ENCODE results near the gene PDLIM1. TPM values are rescaled to one million over a fixed set of nuclear protein-coding genes. Genes with fewer than 3 reads are reported as not detected.
A peak's percentile ranks its signal among the peaks of the same experiment; 100 is the strongest.

PDLIM1 gene
- total and polyA plus RNA-seq, 2 of the 13 experiments (the other 11 are each of a cell fraction or from before 2014, with no cell fraction given) = 119 to 123 TPM

DNA sequence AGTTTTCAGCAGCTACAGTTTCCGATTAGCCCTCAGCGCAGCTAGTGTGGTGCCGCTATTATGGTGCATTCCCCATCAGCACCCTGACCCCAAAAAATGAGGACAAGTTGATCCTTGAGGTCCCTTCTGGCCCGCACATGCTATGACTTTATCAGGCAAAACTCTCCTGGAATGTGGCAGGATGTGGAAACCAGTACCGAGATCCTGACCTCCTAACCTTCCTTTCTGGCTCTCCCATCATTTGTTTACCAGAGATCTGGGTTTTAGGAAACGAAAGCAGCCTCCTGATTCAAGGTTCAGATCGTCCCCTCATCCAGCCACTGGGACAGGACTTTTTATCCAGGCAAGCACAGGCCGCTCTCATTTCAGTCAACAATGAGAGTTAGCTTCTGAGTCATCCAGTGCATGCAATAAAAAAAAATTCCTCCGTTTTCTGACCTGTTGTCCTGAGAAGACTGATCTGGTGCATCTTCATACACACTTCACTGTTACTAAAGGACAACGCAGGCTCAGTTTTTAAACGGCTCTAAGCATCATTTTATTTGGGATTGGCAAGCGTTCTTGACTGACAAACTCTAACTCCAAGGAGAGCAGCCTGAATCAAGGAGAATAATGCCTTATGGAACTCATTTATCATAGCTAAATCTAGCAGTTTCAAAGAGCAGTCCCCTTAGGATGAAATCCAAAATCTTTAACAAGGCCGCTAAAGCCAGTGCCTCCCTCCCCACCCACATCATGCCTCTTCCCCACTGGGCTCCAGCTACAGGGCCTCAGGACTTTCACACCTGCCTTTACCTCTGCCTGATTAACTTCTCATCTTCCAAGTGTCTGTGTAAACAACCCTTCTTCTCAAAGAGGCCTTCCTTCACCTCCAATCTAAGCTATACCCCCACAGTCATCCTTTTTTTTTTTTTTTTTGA, 17.1 kb downstream of the PDLIM1 start (continued):
- TF ChIP-seq ZNF142 (CRISPR knock-in tag; IDR thresholded peaks at IDR 0.05) (no peak), ZKSCAN8 (CRISPR knock-in tag; IDR thresholded peaks at IDR 0.05; ENCODE audit: borderline replicate concordance) (0 out of 2 replicates have a peak, but pooled peaks have one; percentile 65), NAIF1 (CRISPR knock-in tag; IDR thresholded peaks at IDR 0.05; ENCODE audit: borderline replicate concordance) (0 out of 2 replicates have a peak, but pooled peaks have one; percentile 41), NFKBIZ (CRISPR knock-in tag; IDR thresholded peaks at IDR 0.05) (peak; percentile 90; the same call in 1 of the 2 replicates), ELF3 (CRISPR knock-in tag; IDR thresholded peaks at IDR 0.05) (peak; percentile 73), HMGXB3 (CRISPR knock-in tag; IDR thresholded peaks at IDR 0.05; ENCODE audit: borderline replicate concordance) (0 out of 2 replicates have a peak, but pooled peaks have one; percentile 34), MAX (IDR thresholded peaks at IDR 0.05) (peak; percentile 63)
- TF ChIP-seq, protein P1, sequence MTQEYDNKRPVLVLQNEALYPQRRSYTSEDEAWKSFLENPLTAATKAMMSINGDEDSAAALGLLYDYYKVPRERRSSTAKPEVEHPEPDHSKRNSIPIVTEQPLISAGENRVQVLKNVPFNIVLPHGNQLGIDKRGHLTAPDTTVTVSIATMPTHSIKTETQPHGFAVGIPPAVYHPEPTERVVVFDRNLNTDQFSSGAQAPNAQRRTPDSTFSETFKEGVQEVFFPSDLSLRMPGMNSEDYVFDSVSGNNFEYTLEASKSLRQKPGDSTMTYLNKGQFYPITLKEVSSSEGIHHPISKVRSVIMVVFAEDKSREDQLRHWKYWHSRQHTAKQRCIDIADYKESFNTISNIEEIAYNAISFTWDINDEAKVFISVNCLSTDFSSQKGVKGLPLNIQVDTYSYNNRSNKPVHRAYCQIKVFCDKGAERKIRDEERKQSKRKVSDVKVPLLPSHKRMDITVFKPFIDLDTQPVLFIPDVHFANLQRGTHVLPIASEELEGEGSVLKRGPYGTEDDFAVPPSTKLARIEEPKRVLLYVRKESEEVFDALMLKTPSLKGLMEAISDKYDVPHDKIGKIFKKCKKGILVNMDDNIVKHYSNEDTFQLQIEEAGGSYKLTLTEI (CRISPR knock-in tag; conservative IDR thresholded peaks at IDR 0.05) = no peak
- TF ChIP-seq, protein P2, sequence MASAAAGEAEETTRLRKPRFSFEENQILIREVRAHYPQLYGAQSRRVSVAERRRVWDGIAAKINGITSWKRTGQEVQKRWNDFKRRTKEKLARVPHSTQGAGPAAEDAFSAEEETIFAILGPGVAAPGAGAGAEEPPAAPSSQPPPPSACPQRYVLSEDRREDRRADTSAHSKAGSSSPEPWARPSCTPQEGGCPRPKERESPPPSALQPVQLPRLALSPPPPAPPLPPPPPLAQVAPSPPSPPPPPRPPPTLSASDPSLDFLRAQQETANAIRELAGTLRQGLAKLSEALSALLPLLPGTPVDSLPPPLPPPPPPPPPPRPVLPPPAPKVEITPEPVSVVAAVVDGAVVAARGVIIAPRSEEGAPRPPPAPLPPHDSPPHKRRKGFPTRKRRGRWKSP (CRISPR knock-in tag; IDR thresholded peaks at IDR 0.05) = no peak; the same call in 1 of the 2 replicates
